Activated naive CD4-positive, alpha-beta T cell treated with anti-CD3 and anti-CD28 coated beads, Interleukin-2, amount 50 U/mL, for 72 hours (primary cell): ENCODE data around the gene SGMS2. TPM values are rescaled to one million over a fixed set of nuclear protein-coding genes. Genes with fewer than 3 reads are reported as not detected.

Experiments used
- ATAC-seq, 2 donors: fragments of 150-1000 bp; cut with Tn5 transposase; 2 replicates each; pipeline ENCODE4 v1.10.0; 2021; ENCODE audit warnings: mild to moderate bottlenecking in 2 of 2, moderate library complexity in 2 of 2
- DNase-seq, 2 donors: peaks; one replicate each; pipeline ENCODE4 v3.0.0; 2021 to 2022; ENCODE audit warnings: low spot score in 2 of 2
- H3K27ac Mint-ChIP-seq, 2 donors: one replicate each; pipeline ENCODE4 v1.8.0; 2022; ENCODE audit warnings: mild to moderate bottlenecking in 2 of 2, mixed read lengths in 2 of 2
- H3K36me3 Mint-ChIP-seq, 2 donors: one replicate each; pipeline ENCODE4 v1.8.0; 2022; ENCODE audit warnings: mixed read lengths in 2 of 2
- H3K9me3 Mint-ChIP-seq, 2 donors: one replicate each; pipeline ENCODE4 v1.8.0; 2022; ENCODE audit warnings: mixed read lengths in 2 of 2
- total RNA-seq, 2 donors: library from RNA; stranded (reverse); gene quantifications; one replicate each; pipeline ENCODE4 v1.2.3, GENCODE V29; 2022

Gene SGMS2
- total RNA-seq, 2 donors from 2014 or later = 0.16 to 1.1 TPM

DNA sequence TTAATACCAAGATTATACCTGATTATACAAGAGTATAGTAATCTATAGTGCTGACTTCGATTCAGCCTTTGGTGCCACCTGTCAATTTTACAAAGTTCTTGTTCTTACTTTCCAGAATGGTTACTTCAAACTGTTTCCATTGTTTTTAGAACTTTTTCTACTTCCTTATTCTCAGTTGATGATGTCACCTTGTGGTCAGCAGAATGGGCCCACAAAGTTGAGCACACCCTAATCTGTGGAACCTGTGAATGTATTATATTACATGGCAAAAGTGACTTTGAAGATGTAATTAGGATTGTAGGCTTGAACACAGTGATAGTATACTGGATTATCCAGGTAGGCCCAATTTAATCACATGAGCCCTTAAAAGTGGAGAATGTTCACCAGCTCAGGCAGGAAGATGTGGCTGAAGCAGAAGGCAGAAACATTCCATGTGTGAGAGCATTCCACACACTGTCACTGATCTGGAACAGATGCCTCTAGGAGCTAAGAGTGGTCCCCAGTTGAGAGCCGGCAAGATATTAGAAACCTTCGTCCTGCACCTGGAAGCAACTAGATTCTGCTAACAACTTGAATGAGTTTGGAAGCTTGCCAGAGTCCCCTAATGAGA is 6.3 kb upstream of the SGMS2 start:
- H3K27ac Mint-ChIP-seq = no peak overlapping the region
- peak; percentile 51 to 79 for ATAC-seq

DNA sequence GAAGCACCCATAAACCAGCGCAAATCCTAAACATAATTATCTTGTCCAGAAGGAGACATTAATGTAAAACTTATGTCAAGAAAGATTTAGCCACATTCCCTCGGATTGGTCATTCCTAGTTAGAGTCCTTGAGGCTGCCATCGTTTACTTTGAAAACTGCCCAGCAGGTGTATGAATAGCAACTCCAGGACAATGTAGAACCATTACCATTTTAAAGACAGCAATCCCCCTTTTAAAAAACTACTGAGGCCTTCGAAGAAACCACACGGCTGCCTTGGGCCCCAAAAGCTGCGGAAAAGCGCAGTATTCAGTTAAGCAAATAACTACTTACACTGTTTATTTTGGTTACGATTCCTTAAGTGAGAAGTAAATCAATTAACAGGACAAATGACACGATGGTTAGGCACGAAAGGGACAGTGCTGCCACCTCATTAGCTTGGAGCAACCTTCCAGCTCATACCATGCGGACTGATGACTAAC is 822 bp upstream of the SGMS2 start:
- H3K36me3 Mint-ChIP-seq = no peaks in the 10 kb centered on the region
- ATAC-seq (no peak), DNase-seq (no peak)
- H3K9me3 Mint-ChIP-seq = no peaks in the 10 kb centered on the region
- no peak overlapping the region for H3K27ac Mint-ChIP-seq

More for the DNA sequence above, 6.3 kb upstream of the SGMS2 start:
- no peak for DNase-seq
- no peaks in the 10 kb centered on the region for H3K36me3 Mint-ChIP-seq
- no peaks in the 10 kb centered on the region for H3K9me3 Mint-ChIP-seq

DNA sequence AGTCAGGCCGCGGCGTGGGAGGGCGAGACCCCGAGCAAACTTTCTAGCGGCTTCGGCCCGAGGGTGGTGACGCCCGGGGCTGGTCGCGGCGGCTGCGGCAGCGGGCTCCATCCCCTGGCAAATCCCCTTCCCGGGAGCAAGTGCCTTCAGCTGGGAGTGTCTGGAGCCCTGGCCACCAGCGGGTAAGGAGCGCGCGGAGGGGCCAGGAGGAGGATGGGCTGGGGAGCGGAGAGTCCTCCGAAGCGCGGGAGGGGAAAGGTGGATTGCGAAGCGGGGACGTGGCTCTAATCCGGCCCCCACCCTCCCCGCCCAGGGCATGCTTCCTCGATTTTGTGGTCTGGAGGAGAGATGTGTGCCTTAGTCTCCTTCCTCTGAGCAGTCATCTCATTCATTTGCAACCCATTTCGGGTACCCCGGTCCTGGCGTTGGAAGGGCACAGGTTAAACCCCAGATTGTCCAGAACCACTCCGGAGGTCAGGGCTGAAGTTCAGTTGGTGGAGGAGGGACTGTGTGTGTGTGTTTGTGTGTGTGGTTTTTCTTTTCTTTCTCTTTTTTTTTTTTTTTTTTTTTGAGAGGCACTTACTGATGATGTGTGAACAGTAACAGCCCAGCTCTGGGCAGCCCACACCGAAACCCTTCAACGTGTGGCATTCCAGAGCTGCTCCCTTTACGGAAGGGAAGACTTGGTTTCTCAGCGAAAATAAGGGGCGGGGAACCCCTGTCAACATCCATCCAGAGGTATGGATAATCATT is 516 bp downstream of the SGMS2 start:
- ATAC-seq (peak; percentile 37 to 44), DNase-seq (peak in 1 of 2 donors; percentile 56)
- Mint-ChIP-seq H3K27ac (peak overlapping the region in 1 of 2 donors; percentile 58), H3K9me3 (no peaks in the 10 kb centered on the region), H3K36me3 (no peaks in the 10 kb centered on the region)

DNA sequence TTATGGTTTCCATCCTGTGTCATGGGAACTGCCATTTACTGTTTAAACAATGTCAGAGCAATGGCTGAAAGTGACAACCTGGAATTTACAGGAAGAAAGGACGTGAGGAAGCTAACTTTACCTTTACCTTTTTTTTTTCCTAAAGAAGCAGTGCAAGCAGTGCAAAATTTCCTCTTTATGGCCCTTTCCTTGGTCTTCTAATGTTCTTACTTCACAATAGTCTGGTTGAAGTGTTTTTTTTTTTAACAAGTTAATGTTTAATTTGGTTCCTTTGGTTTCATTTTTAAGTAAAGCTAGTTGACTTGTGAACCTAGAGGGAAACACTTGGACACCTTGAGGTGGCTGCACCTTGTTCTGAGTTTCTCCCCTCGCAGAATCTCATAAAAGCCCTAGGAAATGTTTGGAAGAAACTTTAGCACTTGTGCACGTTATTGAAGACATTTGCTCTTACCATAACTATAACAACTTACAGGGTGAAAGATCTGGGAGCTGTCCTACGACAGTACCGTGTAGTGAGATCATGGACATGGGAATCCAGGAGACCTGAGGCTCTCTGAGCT is 1.8 kb downstream of the SGMS2 start:
- H3K9me3 Mint-ChIP-seq = no peaks in the 10 kb centered on the region
- no peak overlapping the region for H3K27ac Mint-ChIP-seq
- no peak for ATAC-seq
- no peaks in the 10 kb centered on the region for H3K36me3 Mint-ChIP-seq
- no peak for DNase-seq

DNA sequence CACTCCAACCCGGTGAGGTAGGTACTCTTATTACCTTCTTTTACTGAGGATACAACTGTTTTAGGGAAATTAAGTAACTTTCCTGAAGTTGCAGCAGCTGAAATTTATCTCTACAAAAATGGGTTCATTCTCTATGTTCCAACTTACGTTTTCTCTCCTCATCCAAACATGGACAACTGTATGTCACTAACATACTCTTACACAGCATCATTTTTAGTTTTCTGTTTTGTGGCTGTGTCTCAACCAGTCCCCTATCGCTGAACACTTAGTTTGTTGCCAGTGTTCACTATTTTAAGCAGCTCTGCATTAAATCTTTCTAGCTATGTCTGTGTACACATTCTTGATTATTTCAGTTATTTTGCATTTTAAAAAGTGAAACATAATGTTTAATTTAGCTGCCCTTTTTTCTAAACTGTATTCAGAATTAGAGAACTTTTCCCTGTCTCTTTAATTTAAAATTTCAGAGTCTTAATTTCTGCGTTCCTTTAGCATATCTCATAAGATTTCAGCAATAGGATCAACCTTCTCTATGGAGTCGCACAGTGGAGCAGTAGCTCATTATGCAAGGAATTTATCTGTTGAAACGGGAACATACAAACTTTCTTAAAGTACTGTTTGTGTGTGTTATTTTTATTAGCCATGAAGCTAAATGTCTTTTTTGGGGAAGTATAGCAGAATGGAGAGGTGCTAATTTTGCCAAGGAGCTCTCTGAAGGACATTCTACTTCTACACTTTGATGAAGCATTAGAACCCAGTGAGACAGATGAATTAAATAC is 3.8 kb downstream of the SGMS2 start:
- H3K27ac Mint-ChIP-seq = no peak overlapping the region
- no peak for ATAC-seq
- DNase-seq = no peak

GRCh38 chr4:107831140-107831539 is 6.4 kb downstream of the SGMS2 start:
- no peak for ATAC-seq
- DNase-seq = no peak
- H3K9me3 Mint-ChIP-seq = no peaks in the 10 kb centered on the region
- H3K36me3 Mint-ChIP-seq = no peaks in the 10 kb centered on the region
- no peak overlapping the region for H3K27ac Mint-ChIP-seq

More for the DNA sequence above, 3.8 kb downstream of the SGMS2 start:
- Mint-ChIP-seq H3K36me3 (no peaks in the 10 kb centered on the region), H3K9me3 (no peaks in the 10 kb centered on the region)

DNA sequence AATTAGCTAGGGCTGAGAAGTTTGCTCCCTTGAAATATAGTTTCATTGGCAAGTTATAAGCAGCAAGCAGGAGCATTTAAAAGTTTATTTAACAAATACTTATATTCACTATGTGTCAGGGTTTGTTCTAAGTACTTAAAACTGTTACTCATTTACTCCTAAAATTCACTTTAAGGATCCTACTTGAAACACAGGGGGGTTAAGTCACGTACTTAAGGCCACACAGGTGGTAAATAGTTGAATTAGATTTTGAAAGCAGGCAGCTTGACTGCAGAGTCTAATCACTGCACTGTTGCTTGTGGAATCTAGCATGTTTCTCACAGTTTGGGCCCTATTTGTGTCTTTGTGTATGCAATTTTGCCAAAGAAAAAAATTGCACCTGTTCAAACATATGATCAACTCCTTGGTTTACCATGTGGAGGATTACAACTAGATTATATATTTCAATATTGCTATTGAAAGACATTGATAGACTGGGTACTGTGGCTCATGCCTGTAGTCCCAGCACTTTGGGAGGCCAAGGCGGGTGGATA is 7.6 kb downstream of the SGMS2 start:
- no peak for ATAC-seq
- H3K36me3 Mint-ChIP-seq = no peaks in the 10 kb centered on the region
- no peak for DNase-seq
- no peaks in the 10 kb centered on the region for H3K9me3 Mint-ChIP-seq
- H3K27ac Mint-ChIP-seq = no peak overlapping the region

DNA sequence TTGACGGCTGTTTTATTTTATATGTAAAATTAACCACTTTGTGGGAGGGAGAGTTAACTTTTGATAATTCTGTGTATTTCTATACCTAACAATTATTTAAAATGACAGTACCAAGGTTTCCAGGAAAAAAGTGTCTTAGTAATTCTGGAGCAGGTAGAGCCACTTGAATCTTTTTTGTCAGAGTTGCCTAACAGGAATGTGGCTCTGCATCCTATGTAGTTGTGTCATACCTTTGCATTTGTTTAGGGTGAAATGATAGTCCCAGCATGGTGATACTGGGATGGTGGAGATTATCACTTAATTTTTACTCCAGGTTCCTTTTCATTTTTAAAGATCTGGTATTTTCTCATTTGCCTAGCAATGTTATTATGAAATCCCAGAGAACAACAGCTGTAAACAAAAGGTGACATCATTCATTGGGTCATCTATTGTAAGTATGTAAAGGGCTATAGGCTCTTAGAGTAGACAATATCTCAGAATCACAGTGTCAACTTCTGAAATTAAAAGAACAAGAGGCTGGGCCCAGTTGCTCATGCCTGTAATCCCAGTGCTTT is 9.6 kb downstream of the SGMS2 start:
- DNase-seq = no peak
- H3K9me3 Mint-ChIP-seq = no peaks in the 10 kb centered on the region
- no peaks in the 10 kb centered on the region for H3K36me3 Mint-ChIP-seq
- H3K27ac Mint-ChIP-seq = no peak overlapping the region
- ATAC-seq = no peak

GRCh38 chr4:107835406-107835805 is 10.7 kb downstream of the SGMS2 start:
- no peaks in the 10 kb centered on the region for H3K36me3 Mint-ChIP-seq
- ATAC-seq (no peak), DNase-seq (no peak)
- H3K9me3 Mint-ChIP-seq = no peaks in the 10 kb centered on the region
- H3K27ac Mint-ChIP-seq = no peak overlapping the region

DNA sequence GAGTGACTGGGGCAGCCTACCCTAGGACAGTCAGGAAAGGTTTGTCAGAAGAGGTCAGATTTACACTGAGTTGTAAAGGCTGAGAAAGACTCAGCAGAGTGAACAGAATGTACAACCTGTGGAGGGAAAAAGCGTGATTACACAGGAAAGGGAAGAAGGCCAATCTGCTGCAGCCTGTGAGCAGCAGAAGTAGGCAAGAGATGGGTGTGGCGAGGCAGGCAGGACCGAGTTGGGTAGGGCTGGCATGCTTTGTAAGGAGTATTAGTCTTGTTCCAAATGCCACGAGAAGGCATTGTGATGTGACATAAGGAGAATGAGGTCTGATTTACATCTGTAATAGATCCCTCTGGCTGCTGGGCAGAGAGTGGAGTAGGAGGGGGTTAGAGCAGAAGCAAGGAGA is 12.6 kb downstream of the SGMS2 start:
- H3K36me3 Mint-ChIP-seq = no peaks in the 10 kb centered on the region
- H3K9me3 Mint-ChIP-seq = no peaks in the 10 kb centered on the region
- H3K27ac Mint-ChIP-seq = no peak overlapping the region
- no peak for ATAC-seq
- DNase-seq = no peak

GRCh38 chr4:107837776-107838618 is 13.3 kb downstream of the SGMS2 start:
- no peaks in the 10 kb centered on the region for H3K36me3 Mint-ChIP-seq
- no peak overlapping the region for H3K27ac Mint-ChIP-seq
- no peaks in the 10 kb centered on the region for H3K9me3 Mint-ChIP-seq
- DNase-seq (no peak), ATAC-seq (no peak)

DNA sequence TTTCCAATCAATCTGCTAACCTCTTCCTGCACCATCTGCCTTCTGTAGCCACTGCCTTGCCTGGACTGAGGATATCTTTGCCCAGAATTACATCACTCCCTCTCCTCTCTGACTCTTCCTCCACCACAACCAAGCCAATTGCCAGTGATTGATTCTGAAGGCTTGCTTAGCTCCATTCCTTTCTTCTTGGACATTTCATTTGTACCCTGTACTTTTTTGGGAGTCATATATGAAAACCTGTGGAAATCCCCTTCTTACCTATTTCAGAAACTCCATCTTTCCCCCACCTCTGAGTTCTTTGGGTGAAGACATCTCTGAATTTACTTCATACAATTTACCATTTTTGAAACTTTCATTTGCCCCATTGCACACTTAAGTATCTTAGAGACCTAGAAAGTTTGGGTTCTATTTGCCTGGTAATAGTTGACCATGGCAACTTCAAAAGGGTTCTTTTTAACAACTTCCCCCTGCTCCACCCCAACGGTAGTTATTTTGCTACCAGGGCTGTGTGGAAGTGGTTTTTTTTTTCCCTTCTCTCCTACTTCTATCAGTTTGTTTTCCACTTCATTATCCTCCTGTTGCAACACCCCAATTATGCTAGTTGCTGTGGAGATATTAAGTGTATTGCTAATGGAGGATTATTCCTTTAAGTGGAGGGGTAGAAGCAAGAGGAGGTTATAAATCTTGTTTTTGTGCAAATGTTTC is 14.3 kb downstream of the SGMS2 start:
- Mint-ChIP-seq H3K27ac (no peak overlapping the region), H3K36me3 (no peaks in the 10 kb centered on the region), H3K9me3 (no peaks in the 10 kb centered on the region)
- ATAC-seq (peak in 1 of 2 donors; percentile 28), DNase-seq (no peak)

DNA sequence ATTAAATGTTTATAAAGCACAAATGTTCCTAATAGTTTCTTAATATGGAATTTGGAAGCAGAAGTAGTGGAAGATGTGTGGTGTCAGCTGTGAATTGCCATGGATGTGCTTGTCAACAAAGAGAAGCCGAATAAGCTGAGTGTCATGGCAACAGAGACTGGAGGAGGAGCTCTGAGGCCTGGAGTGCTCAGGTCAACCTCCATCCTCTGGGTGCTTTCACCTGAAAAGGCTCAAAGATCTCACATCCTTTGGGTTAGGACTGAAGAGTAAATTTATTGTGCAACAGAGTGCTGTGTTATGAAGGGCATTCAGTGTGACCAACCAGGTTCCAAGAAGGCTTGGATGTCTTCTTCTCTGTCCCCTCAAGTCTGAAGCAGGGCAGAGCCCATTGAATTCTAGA is 18.7 kb downstream of the SGMS2 start:
- DNase-seq (no peak), ATAC-seq (no peak)
- Mint-ChIP-seq H3K9me3 (no peaks in the 10 kb centered on the region), H3K27ac (no peak overlapping the region), H3K36me3 (no peaks in the 10 kb centered on the region)

DNA sequence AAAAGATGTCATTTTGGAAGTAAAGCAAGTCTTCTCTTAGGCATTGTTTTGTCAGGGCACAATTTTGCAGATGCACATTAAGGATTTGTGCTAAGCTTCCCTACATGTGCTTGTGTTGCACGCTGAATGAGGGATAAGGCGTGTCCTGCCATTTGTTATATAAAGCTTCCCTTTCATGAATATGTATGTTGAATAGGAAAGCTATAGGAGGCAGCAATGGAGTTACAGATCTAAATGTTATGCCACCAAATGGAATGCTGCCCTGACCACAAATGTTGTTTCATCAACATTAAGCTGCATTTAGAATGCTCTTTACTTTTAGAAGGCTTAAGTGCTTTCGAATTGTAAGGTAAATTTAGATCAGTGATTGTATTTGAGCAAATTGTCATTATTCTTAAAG is 20.9 kb downstream of the SGMS2 start:
- H3K27ac Mint-ChIP-seq = no peak overlapping the region
- no peak for ATAC-seq
- H3K36me3 Mint-ChIP-seq = peaks cover 4 to 5% of the 10 kb centered on the region in 2 donors
- peaks cover 0 to 4% of the 10 kb centered on the region in 2 donors for H3K9me3 Mint-ChIP-seq
- no peak for DNase-seq

- peak; percentile 53 to 61 for ATAC-seq
- no peak for DNase-seq
- Mint-ChIP-seq H3K27ac (no peak overlapping the region), H3K9me3 (peaks cover 0 to 4% of the 10 kb centered on the region in 2 donors), H3K36me3 (peaks cover 4 to 5% of the 10 kb centered on the region in 2 donors)
These were observed 25.7 kb downstream of the SGMS2 start for GRCh38 chr4:107850438-107850837.
